ENCODE results near the gene MTERF4.

MTERF4 gene

DNA sequence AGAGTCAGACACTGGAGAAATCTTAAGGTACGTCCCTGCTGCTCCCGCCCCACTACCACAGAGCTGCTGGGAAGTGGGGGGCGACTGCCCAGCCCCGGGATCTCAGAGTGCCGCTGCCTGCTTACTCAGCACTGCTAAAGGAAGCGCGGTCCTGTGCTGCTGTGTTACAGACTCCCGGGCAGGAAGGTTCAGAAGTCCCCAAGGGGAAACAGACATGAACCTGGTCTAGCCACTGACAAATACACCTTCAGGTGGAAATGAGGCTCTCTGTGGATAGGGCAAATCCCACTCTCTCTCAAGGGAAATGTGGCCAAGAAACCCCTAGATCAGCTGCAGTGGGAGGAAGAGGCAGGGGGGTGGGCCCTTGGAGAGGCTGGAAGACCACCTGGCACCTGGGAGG lies 13.7 kb downstream of the MTERF4 start:
- no peak for DNase-seq

DNA sequence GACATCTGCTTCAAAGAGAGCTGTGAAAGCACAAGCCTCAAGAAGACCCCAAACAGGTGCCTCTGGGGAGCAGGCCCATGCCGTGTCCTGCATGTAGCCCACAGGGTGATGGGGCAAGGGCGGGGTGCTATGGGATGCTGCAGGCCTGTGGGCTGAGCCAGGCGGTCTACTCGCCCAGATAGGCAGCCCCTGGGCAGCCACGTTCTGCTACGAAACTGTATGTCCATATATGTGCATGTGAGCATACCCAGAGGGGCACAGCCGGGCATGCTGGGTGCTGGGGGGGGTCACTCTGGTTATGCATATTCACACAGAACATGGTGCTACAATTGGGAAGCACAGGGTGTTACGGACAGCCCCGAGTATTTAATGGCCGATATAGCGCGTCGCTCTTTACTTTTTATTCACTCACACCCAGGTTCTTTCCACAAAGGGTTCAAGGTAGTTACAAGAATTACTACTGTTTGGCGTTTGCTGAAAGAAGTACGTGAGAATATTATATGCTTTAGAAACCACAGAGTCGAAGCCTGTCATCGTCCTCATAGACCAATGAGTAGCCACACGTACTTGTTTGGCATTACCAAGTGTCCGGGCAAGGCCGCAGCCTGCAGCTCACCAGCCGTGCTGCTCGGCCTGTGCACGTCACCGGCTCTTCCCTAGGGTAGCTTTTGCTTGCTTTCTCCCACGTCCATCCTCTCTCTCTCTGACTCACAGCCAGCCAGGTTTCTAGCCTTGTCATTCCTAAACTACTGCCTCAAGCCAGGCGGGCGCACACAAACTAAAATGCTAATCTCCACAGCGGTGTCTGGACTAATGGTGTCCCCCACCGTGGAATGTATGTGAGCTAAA lies 14.4 kb downstream of the MTERF4 start:
- no peak for DNase-seq

DNA sequence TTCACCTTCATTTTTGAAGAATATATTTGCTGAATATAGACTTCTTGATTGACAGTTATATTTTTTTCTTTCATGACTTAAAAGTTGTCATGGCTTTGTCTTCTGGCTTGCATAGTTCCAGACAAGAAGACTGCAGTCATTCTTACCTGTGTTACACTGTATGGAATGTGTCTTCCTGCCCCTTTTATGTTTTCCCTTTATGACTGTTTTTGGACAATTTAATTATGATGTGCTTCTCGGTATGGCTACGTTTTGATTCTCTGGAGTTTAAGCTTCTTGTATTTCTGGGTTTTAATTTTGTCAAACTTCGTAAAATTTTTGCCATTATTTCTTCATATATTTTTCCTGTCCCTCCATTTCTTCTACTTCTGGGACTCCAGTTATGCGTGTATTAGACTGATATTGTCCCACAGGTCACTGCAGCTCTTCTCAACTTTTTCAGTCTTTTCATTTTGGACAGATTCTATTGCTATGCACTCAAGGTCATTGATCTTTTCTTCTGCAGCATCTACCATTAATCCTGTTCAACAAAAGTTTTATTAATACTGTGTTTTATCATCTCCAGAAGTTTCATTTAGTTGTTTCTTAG lies 17.1 kb downstream of the MTERF4 start:
- no peak for DNase-seq

DNA sequence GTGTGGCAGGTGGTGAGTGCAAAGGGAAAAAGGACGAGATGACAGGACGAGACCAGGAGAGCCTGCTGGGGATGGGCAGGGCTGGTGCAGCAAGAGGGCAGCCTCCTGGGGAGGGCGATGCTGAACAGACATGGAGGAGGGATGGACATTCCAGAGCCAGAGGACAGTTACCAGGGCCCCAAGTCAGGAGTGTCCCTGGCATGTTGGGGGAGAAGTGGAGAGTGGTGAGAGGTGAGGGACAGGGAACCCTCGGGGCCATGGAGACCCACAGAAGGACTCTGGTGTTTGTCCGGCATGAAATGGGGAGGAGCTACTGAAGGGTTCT lies 19.0 kb downstream of the MTERF4 start:
- no peak for DNase-seq

DNA sequence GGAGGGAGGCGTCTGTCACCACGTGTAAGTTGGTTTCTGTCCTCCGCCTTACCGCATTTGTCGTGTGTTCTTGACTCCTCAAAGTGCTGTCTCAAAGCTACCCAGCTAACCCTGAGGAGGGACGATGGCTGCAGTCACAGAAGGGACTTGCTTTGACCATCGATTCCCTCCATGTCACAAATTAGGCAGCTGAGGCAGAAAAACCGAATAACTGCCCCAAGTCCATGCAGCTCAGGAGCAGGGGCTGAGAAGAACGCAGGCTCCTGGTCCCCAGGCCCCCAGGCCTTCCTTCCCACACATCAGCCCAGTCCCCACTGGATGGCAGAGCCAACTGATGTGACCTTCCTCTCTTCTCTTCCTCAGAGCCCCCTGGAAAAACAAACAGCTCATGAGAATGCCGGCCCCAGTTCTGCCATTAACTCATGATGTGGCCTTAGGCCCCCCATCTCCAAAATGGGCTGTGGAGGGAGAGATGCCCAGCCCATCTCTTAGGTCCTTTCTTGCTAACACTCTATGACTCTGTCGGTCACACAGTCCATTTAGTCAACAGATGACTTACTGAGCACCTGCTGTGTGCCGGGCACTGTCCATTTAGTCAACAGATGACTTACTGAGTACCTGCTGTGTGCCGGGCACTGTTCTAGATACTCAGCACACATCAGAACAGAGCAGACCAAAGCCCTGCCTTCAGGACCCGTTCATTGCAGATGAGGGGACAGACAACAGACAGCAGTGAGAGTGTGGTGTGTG lies 19.6 kb downstream of the MTERF4 start:
- no peak for DNase-seq

DNA sequence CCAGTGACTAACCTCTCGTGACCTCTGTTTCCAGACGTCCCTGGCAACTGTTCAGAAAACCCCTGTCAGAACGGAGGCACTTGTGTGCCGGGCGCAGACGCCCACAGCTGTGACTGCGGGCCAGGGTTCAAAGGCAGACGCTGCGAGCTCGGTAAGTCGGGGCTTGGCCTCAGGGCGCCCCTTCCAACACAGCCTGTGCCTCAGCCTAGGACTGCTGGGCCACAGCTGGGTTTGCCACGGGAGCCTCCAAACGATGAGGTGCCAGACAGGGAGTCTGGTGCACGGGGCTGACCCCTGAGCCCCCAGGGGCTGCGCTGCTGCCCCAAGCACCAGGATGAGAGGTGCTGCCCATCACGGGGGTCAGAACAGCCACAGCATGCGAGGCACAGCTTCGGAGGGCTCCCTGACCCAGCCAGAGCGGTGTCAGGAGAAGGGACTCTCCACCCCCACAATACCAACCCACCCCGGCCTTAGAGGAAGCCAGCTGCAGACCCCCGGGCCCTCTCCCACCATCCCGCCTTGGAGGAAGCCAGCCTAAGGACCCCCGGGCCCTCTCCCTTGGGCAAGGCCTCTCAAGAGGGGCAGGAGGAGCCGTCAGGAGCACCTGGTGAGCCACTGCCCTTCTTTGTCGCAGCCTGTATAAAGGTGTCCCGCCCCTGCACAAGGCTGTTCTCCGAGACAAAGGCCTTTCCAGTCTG lies 20.3 kb downstream of the MTERF4 start:
- DNase-seq, result no peak

DNA sequence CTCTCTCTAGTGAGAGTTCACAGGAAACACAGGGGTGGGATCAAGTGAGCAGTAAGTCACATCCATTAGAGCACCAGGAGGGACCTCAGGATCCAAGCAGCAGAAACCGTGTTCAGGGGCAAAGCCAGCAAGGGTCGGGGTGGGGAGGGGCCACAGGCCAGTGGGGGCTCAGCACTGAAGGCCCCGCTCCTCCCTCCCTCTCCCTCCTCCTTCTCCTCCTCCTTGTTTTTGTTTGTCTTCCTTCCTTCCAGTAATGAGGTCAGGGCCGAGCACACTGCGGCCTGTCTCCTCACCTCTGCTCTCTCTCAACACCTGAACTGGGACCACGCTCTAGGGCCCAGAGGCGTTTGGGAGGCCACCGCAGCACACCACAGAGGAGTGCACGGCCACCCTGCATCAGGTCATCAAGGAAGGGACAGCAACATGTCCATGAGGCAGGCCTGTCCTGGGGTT lies 20.9 kb downstream of the MTERF4 start:
- DNase-seq, result no peak

DNA sequence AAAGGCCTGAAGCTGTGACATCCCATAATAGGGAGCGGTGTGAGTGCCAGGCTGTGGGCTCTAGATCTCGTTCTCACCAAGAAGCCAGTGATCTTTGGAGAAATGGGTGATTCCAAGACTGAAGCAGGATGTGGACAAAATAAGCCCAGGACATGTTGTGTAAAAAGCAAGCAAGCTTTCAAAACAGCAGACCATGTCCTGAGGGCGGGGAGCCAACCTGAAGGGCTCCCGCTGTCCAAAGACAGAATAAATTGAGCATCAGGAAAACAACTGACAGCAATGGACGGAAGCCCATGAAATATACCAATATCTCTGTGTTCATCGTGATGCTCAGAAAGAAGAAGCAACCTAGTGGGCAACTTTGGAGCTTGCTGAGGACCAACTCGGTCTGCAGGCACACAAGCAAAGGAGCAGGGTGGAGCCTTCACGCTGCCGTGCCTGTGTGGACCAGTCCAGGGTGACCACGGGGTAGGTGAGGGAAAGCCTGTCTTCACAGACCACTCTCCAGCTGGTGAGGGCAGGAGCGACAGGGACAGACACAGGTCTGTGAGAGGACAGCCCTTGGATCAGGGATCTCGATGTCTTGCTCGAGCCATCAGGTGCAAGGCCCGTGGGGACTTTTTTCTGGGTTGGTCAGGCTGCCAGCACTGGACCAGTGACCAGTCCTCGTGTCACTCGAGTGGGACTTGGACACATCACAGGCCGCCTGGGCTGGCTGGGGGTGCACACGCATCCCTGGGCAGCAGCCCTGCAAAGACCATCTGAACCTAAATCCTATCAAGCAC lies 21.5 kb downstream of the MTERF4 start:
- no peak for DNase-seq

DNA sequence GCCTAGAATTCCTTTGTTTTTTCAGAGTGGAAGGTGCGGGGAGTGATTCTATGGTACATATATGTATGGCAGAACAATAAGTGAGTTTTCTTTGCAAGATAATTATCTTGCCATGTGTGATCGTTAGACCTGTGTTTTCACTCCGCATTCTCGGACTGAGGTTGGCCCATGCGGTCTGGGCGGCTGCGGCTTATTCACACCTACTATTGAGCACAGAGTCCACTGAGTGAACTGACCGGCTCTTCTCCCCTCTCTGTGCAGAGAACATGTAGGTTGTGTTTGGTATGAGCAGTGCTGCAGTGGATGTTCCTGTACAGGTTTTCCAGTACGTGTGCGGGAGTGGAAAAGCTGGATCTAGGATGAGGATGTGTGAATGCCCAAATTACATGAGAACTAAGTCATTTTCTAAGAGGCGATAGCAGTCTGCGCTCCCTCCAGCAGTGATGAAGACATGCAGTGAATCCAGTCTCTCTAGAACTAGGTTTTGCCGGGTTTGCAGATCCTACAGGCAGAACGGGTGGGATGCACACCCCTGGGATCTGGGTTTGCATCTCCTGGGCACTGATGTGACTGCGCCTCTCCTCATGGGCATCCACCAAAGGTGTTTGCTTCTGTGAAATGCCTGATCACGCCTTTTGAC lies 27.1 kb downstream of the MTERF4 start:
- no peak for DNase-seq

DNA sequence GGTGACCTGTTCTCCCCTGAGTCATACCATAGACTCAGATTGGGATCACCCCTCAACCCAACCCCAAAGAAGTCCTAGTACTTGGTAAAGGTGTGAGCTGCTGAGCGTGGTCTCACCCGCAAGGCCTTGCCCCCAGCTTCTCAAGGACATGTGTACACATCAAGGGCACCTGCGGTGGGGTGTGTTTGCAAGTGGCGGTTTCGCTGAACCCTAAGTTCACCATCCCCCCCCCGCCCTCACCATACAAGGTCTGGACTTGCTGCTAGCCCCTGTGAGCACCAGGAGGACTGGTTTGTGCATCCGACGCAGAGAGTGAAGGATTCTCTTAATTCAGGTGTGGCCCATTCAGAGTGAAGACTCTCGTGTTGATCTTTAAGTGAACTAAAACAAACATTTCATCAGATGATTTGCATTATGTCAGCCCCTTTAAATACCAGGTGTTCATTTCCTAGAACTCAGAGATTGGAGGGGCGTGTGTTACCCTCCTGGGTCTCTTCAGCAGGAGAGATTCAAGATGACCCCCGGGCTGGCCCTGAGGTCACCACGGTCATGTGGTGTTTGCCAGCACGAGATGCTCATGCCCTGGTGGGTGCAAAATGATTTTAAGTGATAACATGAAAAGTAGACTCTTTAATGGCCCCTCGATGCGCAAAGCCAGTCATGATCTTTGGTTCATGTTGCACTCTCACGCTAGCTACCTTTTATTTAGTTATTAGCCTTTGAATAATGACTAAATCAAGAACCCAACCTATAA lies 27.8 kb downstream of the MTERF4 start:
- no peak for DNase-seq

DNA sequence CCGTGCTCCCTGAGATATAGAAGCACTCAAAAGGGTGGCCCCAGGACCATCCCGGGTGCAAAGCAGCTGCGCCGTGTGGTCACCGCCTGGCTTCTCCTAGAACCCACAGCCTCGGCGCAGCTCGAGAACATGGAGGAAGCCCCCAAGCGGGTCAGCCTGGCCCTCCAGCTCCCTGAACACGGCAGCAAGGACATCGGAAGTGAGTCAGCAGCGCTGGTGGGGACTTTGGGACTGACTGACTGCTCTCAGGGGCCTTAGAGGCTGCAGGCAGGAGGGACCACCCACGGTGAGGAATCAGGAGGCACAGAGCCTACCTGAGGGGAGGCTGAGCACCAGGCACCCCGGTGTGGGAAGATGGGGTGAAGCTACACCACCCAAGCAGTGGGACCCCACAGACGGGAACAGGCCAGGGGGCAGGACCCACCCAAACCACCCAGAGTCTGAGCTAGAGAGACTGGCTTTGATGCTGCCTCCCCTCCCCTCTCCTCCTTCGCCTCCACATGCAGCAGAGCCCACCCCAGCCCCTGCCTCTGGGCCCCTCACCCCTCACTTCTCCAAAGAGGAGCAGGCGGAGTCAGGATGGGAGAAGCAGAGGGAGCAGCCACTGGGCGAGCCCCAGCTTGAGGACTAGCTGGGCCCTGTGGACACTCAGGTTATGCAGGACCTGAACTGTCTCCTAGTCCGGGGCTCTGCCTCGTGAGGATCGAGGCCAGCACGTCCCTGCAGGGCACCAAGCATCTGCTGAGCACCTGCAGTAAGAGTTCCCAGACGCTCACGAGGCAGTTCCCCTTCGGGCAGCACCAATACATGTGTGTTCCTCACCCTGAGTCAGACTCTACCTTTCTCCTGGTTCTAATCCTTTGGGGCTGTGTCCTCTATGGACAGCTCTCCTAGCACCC lies 28.7 kb downstream of the MTERF4 start:
- DNase-seq, result no peak

DNA sequence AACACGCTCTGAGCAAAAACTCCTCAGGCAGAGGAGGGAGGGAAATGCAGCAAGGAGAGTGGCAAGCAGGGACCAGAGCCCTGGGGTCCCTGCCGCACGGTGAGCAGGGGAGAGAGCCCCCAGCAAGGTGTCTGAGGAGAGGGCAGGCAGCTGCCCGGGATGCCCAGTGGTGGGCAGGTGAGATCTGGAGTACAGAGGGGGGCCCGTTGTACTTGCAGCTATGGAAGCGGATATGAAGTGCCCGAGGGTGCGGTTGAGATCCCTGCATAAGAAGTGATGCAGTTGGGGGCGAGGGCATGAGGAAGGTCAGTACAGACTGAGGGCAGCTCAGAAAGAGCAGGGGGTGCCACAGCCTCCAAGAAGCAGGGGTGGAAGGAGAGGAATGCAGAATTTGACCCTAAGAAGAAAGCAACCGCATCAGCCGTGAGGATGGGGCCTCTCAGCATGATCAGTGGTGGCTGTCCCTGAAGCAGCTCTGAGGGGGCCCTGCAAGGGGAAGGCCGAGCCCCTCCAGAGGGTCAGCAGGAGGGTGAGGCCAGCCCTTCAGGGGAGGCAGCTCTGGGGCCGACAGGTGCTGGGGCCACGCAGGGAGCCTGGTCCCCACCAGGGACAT lies 29.4 kb downstream of the MTERF4 start:
- DNase-seq, result no peak

DNA sequence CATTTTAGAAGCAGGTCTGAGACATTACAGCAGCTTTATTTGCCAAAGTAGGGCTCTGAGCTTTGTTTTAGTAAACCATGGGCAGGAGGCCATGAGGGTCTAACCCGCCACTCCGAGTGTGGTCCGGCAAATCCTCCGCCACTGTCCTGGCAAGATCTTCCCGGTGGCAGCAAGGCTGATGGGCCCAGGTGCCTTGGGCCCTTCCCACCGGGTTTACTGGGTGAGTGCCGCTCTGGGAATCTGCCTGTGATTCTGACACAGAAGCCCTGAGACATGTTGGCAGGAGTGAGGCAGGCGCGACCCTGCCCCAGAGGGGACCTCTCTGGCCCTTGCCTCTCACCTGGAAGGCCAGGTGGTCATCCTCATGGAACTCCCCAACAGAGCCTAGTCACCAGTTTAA lies 29.9 kb downstream of the MTERF4 start:
- DNase-seq, result no peak

DNA sequence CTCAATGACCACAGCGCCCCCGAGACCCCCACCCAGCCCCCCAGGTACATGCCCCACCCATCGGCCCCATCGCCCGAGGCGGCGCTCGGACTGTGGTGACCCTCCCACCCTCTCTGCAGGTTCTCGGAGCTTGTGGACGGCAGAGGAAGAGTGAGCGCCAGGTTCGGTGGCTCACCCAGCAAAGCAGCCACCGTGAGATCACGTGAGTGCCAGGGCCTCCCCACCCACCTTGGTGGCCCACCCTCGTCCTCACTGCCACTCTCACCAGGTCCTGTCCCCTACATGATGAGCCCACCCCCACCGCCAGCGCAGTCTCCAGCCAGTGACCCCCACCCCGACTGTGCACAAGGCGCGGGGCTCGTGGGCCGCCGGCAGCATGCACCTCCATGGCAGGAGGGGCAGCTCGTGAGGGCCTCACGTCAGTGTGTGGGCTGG lies 30.4 kb downstream of the MTERF4 start:
- no peak for DNase-seq

DNA sequence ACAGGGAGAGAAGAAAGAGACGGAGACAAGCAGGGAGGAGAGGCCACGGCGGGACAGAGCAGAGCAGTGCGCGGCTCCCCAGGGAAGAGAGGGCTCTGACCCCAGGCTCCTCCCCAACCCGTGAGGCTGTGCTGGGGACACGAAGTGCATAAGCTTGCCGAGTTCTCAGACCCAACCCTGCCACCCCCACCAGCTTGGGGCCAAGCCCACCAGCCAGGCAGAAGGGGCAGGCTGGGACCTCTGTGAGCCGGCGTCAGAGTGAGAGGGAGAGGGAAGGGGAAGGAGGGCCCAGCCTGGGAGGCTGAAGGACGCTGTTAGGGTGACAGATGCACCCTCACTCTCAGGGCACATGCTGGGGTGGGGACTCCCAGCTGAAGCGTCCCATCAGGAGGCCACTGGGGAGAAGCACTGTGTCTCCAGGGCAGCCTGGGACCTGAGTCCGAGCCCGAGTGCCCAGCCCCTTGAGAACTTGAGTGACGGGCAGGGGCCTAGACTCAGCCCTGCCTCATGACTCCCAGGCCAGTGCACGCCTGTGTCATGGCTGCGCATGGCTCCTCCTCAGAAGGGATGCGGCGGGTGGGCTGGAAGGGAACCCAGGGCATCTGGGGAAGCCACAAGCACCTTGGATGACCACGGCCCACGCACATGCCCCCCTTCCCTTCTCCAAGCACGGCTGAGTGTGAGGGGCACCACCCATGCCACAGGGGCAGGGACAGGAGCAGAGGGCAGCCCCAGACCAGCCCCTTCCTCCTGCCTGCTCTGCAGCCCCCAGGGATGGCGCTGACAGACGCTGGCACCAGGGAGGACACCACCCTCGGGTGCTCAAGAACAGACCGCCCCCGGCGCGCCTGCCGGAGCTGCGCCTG lies 31.0 kb downstream of the MTERF4 start:
- no peak for DNase-seq

DNA sequence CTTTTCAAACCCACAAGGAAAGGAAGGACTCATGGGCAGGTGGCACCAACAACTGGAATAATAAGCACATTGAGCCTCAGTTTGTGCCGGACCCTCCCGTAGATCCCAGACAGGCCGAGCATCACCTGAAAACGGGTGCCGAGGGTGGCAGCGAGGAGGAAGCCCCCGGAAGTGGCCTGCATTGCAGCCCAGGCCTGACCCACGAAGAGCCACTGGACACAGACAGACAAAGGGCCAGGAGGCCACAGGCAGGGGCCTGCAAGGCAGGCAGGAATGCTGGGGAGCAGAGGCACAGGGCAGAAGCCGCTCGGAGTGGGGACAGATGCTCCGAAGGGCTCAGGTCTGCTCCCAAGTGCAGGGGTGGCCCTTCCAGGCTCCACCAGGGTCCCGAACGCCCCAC lies 31.7 kb downstream of the MTERF4 start:
- DNase-seq, result no peak

DNA sequence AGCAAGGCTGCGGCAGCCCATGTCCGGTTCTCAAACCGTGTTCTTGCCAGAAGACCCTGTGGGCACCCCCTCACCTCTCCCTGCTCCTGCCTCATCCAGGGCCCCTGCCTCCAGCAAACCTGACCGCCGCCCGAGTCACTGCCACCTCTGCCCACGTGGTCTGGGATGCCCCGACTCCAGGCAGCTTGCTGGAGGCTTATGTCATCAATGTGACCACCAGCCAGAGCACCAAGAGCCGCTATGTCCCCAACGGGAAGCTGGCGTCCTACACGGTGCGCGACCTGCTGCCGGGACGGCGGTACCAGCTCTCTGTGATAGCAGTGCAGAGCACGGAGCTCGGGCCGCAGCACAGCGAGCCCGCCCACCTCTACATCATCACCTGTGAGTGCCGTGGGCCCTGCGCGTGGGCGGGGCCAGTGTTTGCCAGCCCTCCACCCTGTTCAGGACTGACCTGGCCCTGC lies 32.2 kb downstream of the MTERF4 start:
- DNase-seq, result no peak
